Naive thymus-derived CD4-positive, alpha-beta T cell (primary cell): ENCODE data around the gene RAB44. TPM values are rescaled to one million over a fixed set of nuclear protein-coding genes. Genes with fewer than 3 reads are reported as not detected.

Experiments used
- ATAC-seq: fragments of 150-1000 bp; cut with Tn5 transposase; 2 replicates; pipeline ENCODE4 v1.10.0; 2021; ENCODE audit warnings: mild to moderate bottlenecking, moderate library complexity
- CTCF ChIA-PET: fragments of 350-600 bp; sonication (Branson Sonifier 250); formaldehyde crosslinking; loops from one replicate; lab custom pipeline; 2021; ENCODE audit warnings: antibody characterized with exemption; lab: Charles Lee
- POLR2A ChIA-PET: fragments of 350-600 bp; sonication (Branson Sonifier 250); formaldehyde crosslinking; loops from one replicate; lab custom pipeline; 2021; ENCODE audit warnings: antibody characterized with exemption, inconsistent platforms; lab: Charles Lee
- DNase-seq, 9 donors: peaks; one replicate each; pipeline versions ENCODE4 v3.0.0 to v3.0.0-alpha.2; 2020 to 2022; ENCODE audit warnings: mixed read lengths in 1 of 9
- H3K27ac ChIP-seq: one replicate; pipeline ENCODE4 v1.7.0; 2013; ENCODE audit warnings: mild to moderate bottlenecking, low read depth, low read length, moderate library complexity
- H3K27me3 ChIP-seq, 2 donors: one replicate each; pipeline ENCODE4 v1.7.0; 2013; ENCODE audit warnings: low read length in 2 of 2, mild to moderate bottlenecking in 2 of 2, moderate library complexity in 2 of 2; ENCODE audit not compliant: control insufficient read depth in 2 of 2, insufficient read depth in 2 of 2
- H3K36me3 ChIP-seq, 3 experiments: 1 replicate in 2 of 3; 2 replicates in 1 of 3; pipeline ENCODE4 v1.7.0; 2013; ENCODE audit warnings: low read length in 3 of 3, mild to moderate bottlenecking in 3 of 3, moderate library complexity in 1 of 3; ENCODE audit not compliant: insufficient read depth in 3 of 3, control insufficient read depth in 2 of 3
- H3K4me1 ChIP-seq, 2 donors: one replicate each; pipeline ENCODE4 v1.7.0; 2013; ENCODE audit warnings: low read length in 2 of 2, mild to moderate bottlenecking in 2 of 2, moderate library complexity in 1 of 2; ENCODE audit not compliant: control insufficient read depth in 2 of 2, insufficient read depth in 2 of 2
- H3K4me3 ChIP-seq: 2 replicates; pipeline ENCODE4 v1.7.0; 2013; ENCODE audit warnings: mild to moderate bottlenecking, low read length
- H3K9me3 ChIP-seq, 3 experiments: 1 replicate in 2 of 3; 2 replicates in 1 of 3; pipeline ENCODE4 v1.7.0; 2013; ENCODE audit warnings: low read length in 3 of 3; ENCODE audit not compliant: control insufficient read depth in 2 of 3
- H3K27ac Mint-ChIP-seq, 9 donors: one replicate each; pipeline ENCODE4 v1.8.0; 2020 to 2022; ENCODE audit warnings: mixed read lengths in 9 of 9, mild to moderate bottlenecking in 8 of 9, moderate library complexity in 5 of 9, inconsistent platforms in 2 of 9
- H3K27me3 Mint-ChIP-seq, 5 donors: one replicate each; pipeline ENCODE4 v1.8.0; 2021 to 2022; ENCODE audit warnings: mixed read lengths in 5 of 5, mild to moderate bottlenecking in 1 of 5
- H3K36me3 Mint-ChIP-seq, 5 donors: one replicate each; pipeline ENCODE4 v1.8.0; 2020 to 2022; ENCODE audit warnings: mixed read lengths in 5 of 5, mild to moderate bottlenecking in 3 of 5, inconsistent platforms in 1 of 5
- H3K4me1 Mint-ChIP-seq, 7 donors: one replicate each; pipeline ENCODE4 v1.8.0; 2020 to 2022; ENCODE audit warnings: mixed read lengths in 7 of 7, mild to moderate bottlenecking in 3 of 7, inconsistent platforms in 1 of 7
- H3K4me3 Mint-ChIP-seq, 10 donors: one replicate each; pipeline ENCODE4 v1.8.0; 2020 to 2022; ENCODE audit warnings: mild to moderate bottlenecking in 10 of 10, mixed read lengths in 10 of 10, moderate library complexity in 6 of 10, inconsistent platforms in 2 of 10
- H3K9me3 Mint-ChIP-seq, 11 donors: one replicate each; pipeline ENCODE4 v1.8.0; 2020 to 2022; ENCODE audit warnings: mixed read lengths in 11 of 11, mild to moderate bottlenecking in 4 of 11, inconsistent platforms in 1 of 11, moderate library complexity in 1 of 11
- intact Hi-C, 2 donors: fragments of 100-400 bp; cut with micrococcal nuclease; formaldehyde crosslinking; loops; one replicate each; pipeline ENCODE4 v1.15.1; 2023
- polyA plus RNA-seq, 2 donors: library from polyadenylated mRNA; unstranded; fragments of 300-500 nt; fragmentation: Illumina TruSeq; gene quantifications; one replicate each; pipeline ENCODE4 v1.2.3, GENCODE V29; 2021
- total RNA-seq, 6 experiments: library from RNA in 5 of 6; stranded (reverse) in 5 of 6; gene quantifications; 1 replicate in 5 of 6; 2 replicates in 1 of 6; pipeline ENCODE4 v1.2.3 and lab custom pipeline; 2021 to 2026

RAB44 gene
- total and polyA plus RNA-seq, 7 experiments from 2014 or later = 0.07 to 10.1 (median 1.8) TPM; not detected in 4

- no peaks in the 10 kb centered on the region for H3K4me1 ChIP-seq
- ATAC-seq = no peak
- H3K27me3 Mint-ChIP-seq = no peaks in the 10 kb centered on the region
- no peaks in the 10 kb centered on the region for H3K9me3 ChIP-seq
- no peak overlapping the region for H3K27ac ChIP-seq
- H3K27me3 ChIP-seq = no peaks in the 10 kb centered on the region
- no peaks in the 10 kb centered on the region for H3K36me3 ChIP-seq
- POLR2A ChIA-PET = no interaction called here
- intact Hi-C loops = no loop called here
- peaks cover 0 to 3% (median 0%) of the 10 kb centered on the region in 5 donors for H3K36me3 Mint-ChIP-seq
- peaks cover 0 to 35% (median 0%) of the 10 kb centered on the region in 7 donors for H3K4me1 Mint-ChIP-seq
- H3K4me3 ChIP-seq = no peak overlapping the region
- DNase-seq = no peak
- CTCF ChIA-PET = no interaction called here
- peaks cover 0 to 3% (median 0%) of the 10 kb centered on the region in 11 donors for H3K9me3 Mint-ChIP-seq
- H3K4me3 Mint-ChIP-seq = no peak overlapping the region
- peak overlapping the region in 1 of 9 donors; percentile 14 for H3K27ac Mint-ChIP-seq
Measured at GRCh38 chr6:36740818-36741179, 43.2 kb downstream of the RAB44 start.

- H3K4me1 Mint-ChIP-seq = peaks cover 0 to 35% (median 0%) of the 10 kb centered on the region in 7 donors
- POLR2A ChIA-PET = no interaction called here
- no peak for DNase-seq
- H3K4me3 ChIP-seq = no peak overlapping the region
- no peaks in the 10 kb centered on the region for H3K9me3 ChIP-seq
- intact Hi-C loops = no loop called here
- H3K4me3 Mint-ChIP-seq = no peak overlapping the region
- H3K27ac Mint-ChIP-seq = no peak overlapping the region
- no peak overlapping the region for H3K27ac ChIP-seq
- H3K27me3 ChIP-seq = no peaks in the 10 kb centered on the region
- H3K36me3 ChIP-seq = no peaks in the 10 kb centered on the region
- ATAC-seq = no peak
- H3K4me1 ChIP-seq = no peaks in the 10 kb centered on the region
- no peaks in the 10 kb centered on the region for H3K27me3 Mint-ChIP-seq
- CTCF ChIA-PET = no interaction called here
- H3K9me3 Mint-ChIP-seq = peaks cover 0 to 1% (median 0%) of the 10 kb centered on the region in 11 donors
- H3K36me3 Mint-ChIP-seq = peaks cover 0 to 3% (median 0%) of the 10 kb centered on the region in 5 donors
Measured at GRCh38 chr6:36742146-36742545, 44.5 kb downstream of the RAB44 start.

GRCh38 chr6:36743032-36743431, 45.4 kb downstream of the RAB44 start:
- intact Hi-C loops = no loop called here
- Mint-ChIP-seq H3K36me3 (peaks cover 0 to 5% (median 0%) of the 10 kb centered on the region in 5 donors), H3K27ac (peak overlapping the region in 2 of 9 donors; percentile 47 to 66), H3K27me3 (no peaks in the 10 kb centered on the region), H3K4me1 (peaks cover 0 to 32% (median 0%) of the 10 kb centered on the region in 7 donors), H3K4me3 (peak overlapping the region in 1 of 10 donors; percentile 40), H3K9me3 (peaks cover 0 to 2% (median 0%) of the 10 kb centered on the region in 11 donors)
- Histone ChIP-seq H3K27ac (no peak overlapping the region), H3K4me3 (no peak overlapping the region), H3K27me3 (no peaks in the 10 kb centered on the region), H3K36me3 (no peaks in the 10 kb centered on the region), H3K9me3 (no peaks in the 10 kb centered on the region), H3K4me1 (no peaks in the 10 kb centered on the region)
- no peak for DNase-seq
- CTCF ChIA-PET = no interaction called here
- POLR2A ChIA-PET = no interaction called here
- no peak for ATAC-seq

- H3K27ac ChIP-seq = no peak overlapping the region
- no peaks in the 10 kb centered on the region for H3K27me3 Mint-ChIP-seq
- H3K36me3 Mint-ChIP-seq = peaks cover 0 to 12% (median 0%) of the 10 kb centered on the region in 5 donors
- ATAC-seq (no peak), DNase-seq (no peak)
- H3K36me3 ChIP-seq = no peaks in the 10 kb centered on the region
- H3K4me1 Mint-ChIP-seq = peaks cover 0 to 29% (median 0%) of the 10 kb centered on the region in 7 donors
- no peak overlapping the region for H3K4me3 ChIP-seq
- H3K4me1 ChIP-seq = no peaks in the 10 kb centered on the region
- H3K27ac Mint-ChIP-seq = peak overlapping the region in 1 of 9 donors; percentile 82
- peaks cover 0 to 7% (median 0%) of the 10 kb centered on the region in 3 experiments for H3K9me3 ChIP-seq
- CTCF ChIA-PET = no interaction called here
- H3K4me3 Mint-ChIP-seq = peak overlapping the region in 1 of 10 donors; percentile 67
- intact Hi-C loops = no loop called here
- H3K9me3 Mint-ChIP-seq = peaks cover 0 to 9% (median 3%) of the 10 kb centered on the region in 11 donors
- POLR2A ChIA-PET = no interaction called here
- H3K27me3 ChIP-seq = no peaks in the 10 kb centered on the region
Measured at GRCh38 chr6:36743538-36744303, 46.1 kb downstream of the RAB44 start.

- no peaks in the 10 kb centered on the region for H3K27me3 ChIP-seq
- intact Hi-C loops = no loop called here
- H3K4me3 ChIP-seq = no peak overlapping the region
- peak overlapping the region in 1 of 9 donors; percentile 82 for H3K27ac Mint-ChIP-seq
- H3K4me1 Mint-ChIP-seq = peaks cover 0 to 29% (median 0%) of the 10 kb centered on the region in 7 donors
- POLR2A ChIA-PET = no interaction called here
- no peaks in the 10 kb centered on the region for H3K27me3 Mint-ChIP-seq
- H3K27ac ChIP-seq = no peak overlapping the region
- H3K4me1 ChIP-seq = no peaks in the 10 kb centered on the region
- peak overlapping the region in 1 of 10 donors; percentile 67 for H3K4me3 Mint-ChIP-seq
- H3K9me3 ChIP-seq = peaks cover 0 to 9% (median 0%) of the 10 kb centered on the region in 3 experiments
- ATAC-seq (no peak), DNase-seq (no peak)
- H3K36me3 Mint-ChIP-seq = peaks cover 0 to 16% (median 0%) of the 10 kb centered on the region in 5 donors
- peaks cover 0 to 10% (median 3%) of the 10 kb centered on the region in 11 donors for H3K9me3 Mint-ChIP-seq
- no peaks in the 10 kb centered on the region for H3K36me3 ChIP-seq
- CTCF ChIA-PET = no interaction called here
Measured at GRCh38 chr6:36744304-36744673, 46.7 kb downstream of the RAB44 start.

GRCh38 chr6:36745283-36745682, 47.7 kb downstream of the RAB44 start:
- Histone ChIP-seq H3K4me1 (no peaks in the 10 kb centered on the region), H3K4me3 (no peak overlapping the region), H3K27ac (no peak overlapping the region), H3K27me3 (no peaks in the 10 kb centered on the region), H3K36me3 (no peaks in the 10 kb centered on the region), H3K9me3 (peaks cover 0 to 15% (median 0%) of the 10 kb centered on the region in 3 experiments)
- intact Hi-C loops = no loop called here
- H3K4me3 Mint-ChIP-seq = no peak overlapping the region
- ChIA-PET POLR2A (no interaction called here), CTCF (no interaction called here)
- no peak overlapping the region for H3K27ac Mint-ChIP-seq
- H3K4me1 Mint-ChIP-seq = peaks cover 0 to 28% (median 0%) of the 10 kb centered on the region in 7 donors
- ATAC-seq (no peak), DNase-seq (no peak)
- H3K27me3 Mint-ChIP-seq = no peaks in the 10 kb centered on the region
- peaks cover 0 to 19% (median 5%) of the 10 kb centered on the region in 11 donors for H3K9me3 Mint-ChIP-seq
- peaks cover 0 to 21% (median 0%) of the 10 kb centered on the region in 5 donors for H3K36me3 Mint-ChIP-seq
